DND-41 (cell line): ENCODE measurements around the gene AKAP6.

Experiments
- ATAC-seq: fragments of 200-7000 bp; cut with Tn5 transposase; 3 replicates; pipeline ENCODE4 v1.9.1; 2021; ENCODE audit warnings: low read depth; ENCODE audit not compliant: insufficient read depth
- DNase-seq: peaks from one replicate; pipeline ENCODE4 v3.0.0-alpha.2; 2020
- H2AFZ ChIP-seq: 2 replicates; pipeline ENCODE4 v1.6.0; 2012; ENCODE audit warnings: low read depth, low read length
- H3K27ac ChIP-seq: 2 replicates; pipeline ENCODE4 v1.5.1; 2012; ENCODE audit warnings: low read length, inconsistent platforms
- H3K27me3 ChIP-seq: fragments of 200-600 bp; sonication (generic); 2 replicates; pipeline ENCODE4 v1.6.0; 2012; ENCODE audit warnings: low read length, mild to moderate bottlenecking, inconsistent platforms; ENCODE audit not compliant: insufficient read depth, poor library complexity
- H3K36me3 ChIP-seq: 2 replicates; pipeline ENCODE4 v1.5.1; 2012; ENCODE audit warnings: low read length, inconsistent platforms; ENCODE audit not compliant: insufficient read depth
- H3K4me1 ChIP-seq: 2 replicates; pipeline ENCODE4 v1.5.1; 2012; ENCODE audit warnings: mild to moderate bottlenecking, low read length; ENCODE audit not compliant: insufficient read depth
- H3K4me2 ChIP-seq: 2 replicates; pipeline ENCODE4 v1.6.0; 2012; ENCODE audit warnings: mild to moderate bottlenecking, moderate library complexity, low read length, inconsistent platforms; ENCODE audit not compliant: insufficient read depth
- H3K4me3 ChIP-seq, 2 experiments: fragments of 200-600 bp in 1 of 2; shearing (Covaris generic) in 1 of 2; 2 replicates each; pipeline ENCODE4 v1.5.1; 2012 to 2016; ENCODE audit warnings: inconsistent platforms in 2 of 2, low read length in 2 of 2, mild to moderate bottlenecking in 2 of 2, low read depth in 1 of 2, moderate library complexity in 1 of 2
- H3K79me2 ChIP-seq: 2 replicates; pipeline ENCODE4 v1.6.0; 2012; ENCODE audit warnings: low read length, inconsistent platforms; ENCODE audit not compliant: insufficient read depth
- H3K9ac ChIP-seq: 2 replicates; pipeline ENCODE4 v1.6.0; 2012; ENCODE audit warnings: low read depth, mild to moderate bottlenecking, inconsistent platforms, low read length, moderate library complexity
- H3K9me3 ChIP-seq: 2 replicates; pipeline ENCODE4 v1.5.1; 2012; ENCODE audit warnings: low read length, moderate library complexity, mild to moderate bottlenecking, inconsistent platforms; ENCODE audit not compliant: insufficient read depth, severe bottlenecking
- H4K20me1 ChIP-seq: 2 replicates; pipeline ENCODE4 v1.6.0; 2012; ENCODE audit warnings: low read length; ENCODE audit not compliant: insufficient read depth
- EZH2 ChIP-seq: IDR thresholded peaks from 3 replicates; pipeline ENCODE4 v1.6.1; 2012; ENCODE audit warnings: borderline replicate concordance, low read depth, mild to moderate bottlenecking, moderate library complexity, low read length, inconsistent platforms; ENCODE audit not compliant: severe bottlenecking
- TF ChIP-seq, protein P1 (sequence below): IDR thresholded peaks from 2 replicates; pipeline ENCODE4 v1.5.1; 2012; ENCODE audit warnings: borderline replicate concordance, low read length, moderate library complexity, mild to moderate bottlenecking; ENCODE audit not compliant: poor library complexity, severe bottlenecking; ENCODE audit errors: extremely low read depth

Gene AKAP6

DNA sequence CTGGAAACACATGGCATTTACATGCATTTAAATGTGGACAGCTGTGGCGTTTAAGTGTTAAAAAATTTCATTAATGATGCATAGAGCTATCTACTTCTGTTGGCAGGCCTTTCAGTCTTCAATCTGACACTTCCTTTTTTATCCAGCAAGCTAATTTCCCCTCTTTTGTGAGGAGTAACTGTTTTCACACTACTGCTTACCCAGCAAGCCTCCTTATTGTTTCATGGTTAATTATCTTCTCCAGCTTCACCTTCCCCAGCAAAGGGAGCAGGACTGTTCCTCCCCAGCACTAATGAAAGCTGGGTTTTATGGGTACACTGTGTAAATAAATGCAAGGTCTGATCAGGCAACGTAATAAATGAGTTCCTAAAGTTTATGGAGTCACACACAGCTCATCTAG is 480.2 kb downstream of the AKAP6 start:
- Histone ChIP-seq H4K20me1 (no peaks in the 10 kb centered on the region), H3K4me1 (no peaks in the 10 kb centered on the region), H3K27ac (no peak overlapping the region), H3K36me3 (no peaks in the 10 kb centered on the region), H3K9ac (no peak overlapping the region), H3K27me3 (no peaks in the 10 kb centered on the region), H3K79me2 (no peaks in the 10 kb centered on the region), H3K4me3 (no peak overlapping the region), H2AFZ (no peak overlapping the region), H3K9me3 (peaks cover under 1% of the 10 kb centered on the region), H3K4me2 (no peak overlapping the region)
- ATAC-seq, result no peak
- TF ChIP-seq, protein P1, sequence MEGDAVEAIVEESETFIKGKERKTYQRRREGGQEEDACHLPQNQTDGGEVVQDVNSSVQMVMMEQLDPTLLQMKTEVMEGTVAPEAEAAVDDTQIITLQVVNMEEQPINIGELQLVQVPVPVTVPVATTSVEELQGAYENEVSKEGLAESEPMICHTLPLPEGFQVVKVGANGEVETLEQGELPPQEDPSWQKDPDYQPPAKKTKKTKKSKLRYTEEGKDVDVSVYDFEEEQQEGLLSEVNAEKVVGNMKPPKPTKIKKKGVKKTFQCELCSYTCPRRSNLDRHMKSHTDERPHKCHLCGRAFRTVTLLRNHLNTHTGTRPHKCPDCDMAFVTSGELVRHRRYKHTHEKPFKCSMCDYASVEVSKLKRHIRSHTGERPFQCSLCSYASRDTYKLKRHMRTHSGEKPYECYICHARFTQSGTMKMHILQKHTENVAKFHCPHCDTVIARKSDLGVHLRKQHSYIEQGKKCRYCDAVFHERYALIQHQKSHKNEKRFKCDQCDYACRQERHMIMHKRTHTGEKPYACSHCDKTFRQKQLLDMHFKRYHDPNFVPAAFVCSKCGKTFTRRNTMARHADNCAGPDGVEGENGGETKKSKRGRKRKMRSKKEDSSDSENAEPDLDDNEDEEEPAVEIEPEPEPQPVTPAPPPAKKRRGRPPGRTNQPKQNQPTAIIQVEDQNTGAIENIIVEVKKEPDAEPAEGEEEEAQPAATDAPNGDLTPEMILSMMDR, result no peak
- TF ChIP-seq EZH2, result no peak
- DNase-seq, result no peak

DNA sequence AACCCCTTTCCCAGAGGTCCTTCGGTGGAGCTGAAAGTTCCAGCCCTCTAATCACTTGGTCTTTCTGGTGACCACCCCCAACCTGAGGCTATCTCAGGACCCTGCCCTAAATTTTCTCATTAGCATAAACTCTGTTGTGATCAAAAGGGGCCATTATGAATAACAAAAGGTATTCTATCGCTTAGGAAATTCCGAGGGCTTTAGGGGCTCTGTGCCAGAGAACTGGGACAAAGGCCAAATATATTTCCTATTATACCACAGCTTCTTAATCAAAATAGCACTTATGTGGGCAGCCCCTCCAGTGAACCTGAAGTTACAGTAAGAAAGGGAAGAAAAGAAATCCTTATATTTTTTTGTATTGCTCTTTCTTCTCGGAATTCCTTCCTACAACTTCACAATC is 484.3 kb downstream of the AKAP6 start:
- DNase-seq (no peak), ATAC-seq (no peak)
- Histone ChIP-seq H3K79me2 (no peaks in the 10 kb centered on the region), H4K20me1 (no peaks in the 10 kb centered on the region), H3K27ac (no peak overlapping the region), H2AFZ (no peak overlapping the region), H3K4me1 (no peaks in the 10 kb centered on the region), H3K36me3 (no peaks in the 10 kb centered on the region), H3K27me3 (no peaks in the 10 kb centered on the region), H3K9me3 (no peaks in the 10 kb centered on the region), H3K4me2 (no peak overlapping the region), H3K4me3 (no peak overlapping the region), H3K9ac (no peak overlapping the region)
- TF ChIP-seq EZH2, result no peak
- TF ChIP-seq, protein P1, result no peak

DNA sequence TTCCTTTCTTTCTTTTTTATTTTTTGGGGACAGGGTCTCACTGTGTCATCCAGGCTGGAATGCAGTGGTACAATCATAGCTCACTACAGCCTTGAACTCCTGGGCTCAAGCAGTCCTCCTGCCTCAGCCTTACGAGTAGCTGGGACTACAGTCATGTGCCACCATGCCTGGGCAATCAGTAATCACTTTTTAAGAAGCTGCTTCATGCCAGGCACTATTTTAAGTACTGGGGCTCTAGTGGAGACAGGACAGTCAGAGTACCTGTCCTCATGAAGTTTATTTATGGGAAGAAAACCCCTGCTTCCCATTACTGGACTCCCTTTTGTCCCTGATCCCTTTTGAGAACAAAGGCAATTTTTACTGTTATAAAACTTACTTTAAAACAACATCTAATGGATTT is 485.6 kb downstream of the AKAP6 start:
- H3K27ac ChIP-seq, result no peak overlapping the region
- no peak overlapping the region for H3K4me2 ChIP-seq
- no peak for TF ChIP-seq EZH2
- TF ChIP-seq, protein P1, result no peak
- H3K9me3 ChIP-seq, result no peaks in the 10 kb centered on the region
- DNase-seq (no peak), ATAC-seq (no peak)
- H4K20me1 ChIP-seq, result no peaks in the 10 kb centered on the region
- H3K4me1 ChIP-seq, result no peaks in the 10 kb centered on the region
- no peak overlapping the region for H3K9ac ChIP-seq
- H2AFZ ChIP-seq, result no peak overlapping the region
- no peaks in the 10 kb centered on the region for H3K36me3 ChIP-seq
- no peaks in the 10 kb centered on the region for H3K79me2 ChIP-seq
- no peak overlapping the region for H3K4me3 ChIP-seq
- H3K27me3 ChIP-seq, result no peaks in the 10 kb centered on the region

DNA sequence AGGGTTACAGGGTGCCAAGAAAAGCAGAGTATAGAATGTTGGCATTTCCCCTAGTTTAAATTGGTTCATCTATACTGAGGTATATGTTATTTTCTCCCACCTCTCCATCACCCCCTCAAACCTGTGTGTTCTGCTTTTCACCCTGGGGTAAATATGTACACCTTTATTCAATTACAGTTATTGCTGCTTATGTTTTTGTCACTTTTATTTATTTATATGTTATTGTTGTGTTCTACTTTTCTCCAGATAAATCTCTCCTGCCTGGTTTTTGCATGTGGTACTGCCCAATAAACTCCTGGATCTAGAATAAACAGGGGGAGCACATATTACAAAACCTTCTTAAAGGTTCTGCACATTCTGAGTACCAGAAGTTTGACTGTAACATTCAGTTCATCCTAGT is 487.5 kb downstream of the AKAP6 start:
- Histone ChIP-seq H3K36me3 (no peaks in the 10 kb centered on the region), H3K4me2 (no peak overlapping the region), H3K79me2 (no peaks in the 10 kb centered on the region), H3K27me3 (no peaks in the 10 kb centered on the region), H3K27ac (no peak overlapping the region), H2AFZ (no peak overlapping the region), H3K4me3 (no peak overlapping the region), H3K9me3 (no peaks in the 10 kb centered on the region), H3K9ac (no peak overlapping the region), H4K20me1 (no peaks in the 10 kb centered on the region), H3K4me1 (no peaks in the 10 kb centered on the region)
- no peak for TF ChIP-seq EZH2
- TF ChIP-seq, protein P1, result no peak
- DNase-seq (no peak), ATAC-seq (no peak)
